HG02571 (cell line): ENCODE results near the gene TRAF3IP3.
A peak's percentile ranks its signal among the peaks of the same experiment; 100 is the strongest.

Source experiments
- ATAC-seq: cut with Tn5 transposase; IDR thresholded peaks from one replicate; pipeline ENCODE4 v1.9.1; 2021; ENCODE audit warnings: mild to moderate bottlenecking, moderate library complexity; ENCODE audit not compliant: unreplicated experiment

Gene TRAF3IP3

DNA sequence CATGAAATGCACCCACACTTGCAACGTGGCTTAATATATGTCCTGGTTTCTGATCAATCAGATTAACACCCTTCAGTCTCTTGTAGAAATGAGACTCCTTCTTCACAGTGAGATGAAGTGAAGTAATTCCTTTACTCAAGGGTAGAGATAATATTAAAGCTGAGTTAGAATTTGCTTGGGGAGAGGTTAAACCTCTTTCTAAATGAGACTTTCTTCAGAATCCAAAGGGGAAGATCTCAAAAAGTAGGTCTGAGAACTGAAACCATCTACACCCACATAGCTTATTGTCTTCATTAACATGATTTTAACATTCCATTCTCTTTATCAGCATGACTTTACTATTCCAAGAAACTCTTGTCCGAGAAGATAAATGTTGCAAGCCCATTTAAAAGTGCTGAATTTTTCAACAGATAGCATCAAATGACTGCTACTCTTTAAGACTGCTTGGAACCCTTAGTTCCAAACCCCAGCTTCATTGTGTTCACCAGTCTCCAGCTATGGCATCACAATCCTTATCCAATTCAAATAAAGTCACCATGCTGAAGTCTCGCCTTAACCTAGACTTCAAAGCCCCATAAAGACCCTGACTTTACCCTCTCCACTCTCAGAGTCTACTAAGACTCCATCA lies 19.2 kb upstream of the TRAF3IP3 start:
- no peak for ATAC-seq

- ATAC-seq: no peak
These were observed 18.7 kb upstream of the TRAF3IP3 start for GRCh38 chr1:209737118-209737505.

DNA sequence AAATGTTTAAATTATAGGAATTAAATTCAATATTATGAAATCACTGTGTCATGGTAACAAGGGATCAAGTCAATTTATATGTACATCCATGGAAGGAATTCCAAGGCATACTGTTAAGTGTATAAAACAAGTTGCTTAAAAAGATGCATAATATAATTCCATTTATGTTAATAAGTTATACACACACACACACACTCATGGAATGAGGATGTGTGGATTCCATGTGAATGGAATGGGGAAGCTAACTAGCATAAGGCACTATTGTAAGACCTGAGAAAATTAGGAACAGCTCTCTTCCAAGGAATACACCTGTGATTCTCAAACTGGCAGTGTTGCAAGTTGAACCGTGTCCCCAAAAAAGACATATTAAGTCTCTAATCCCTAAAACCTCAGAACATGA lies 17.6 kb upstream of the TRAF3IP3 start:
- no peak for ATAC-seq

DNA sequence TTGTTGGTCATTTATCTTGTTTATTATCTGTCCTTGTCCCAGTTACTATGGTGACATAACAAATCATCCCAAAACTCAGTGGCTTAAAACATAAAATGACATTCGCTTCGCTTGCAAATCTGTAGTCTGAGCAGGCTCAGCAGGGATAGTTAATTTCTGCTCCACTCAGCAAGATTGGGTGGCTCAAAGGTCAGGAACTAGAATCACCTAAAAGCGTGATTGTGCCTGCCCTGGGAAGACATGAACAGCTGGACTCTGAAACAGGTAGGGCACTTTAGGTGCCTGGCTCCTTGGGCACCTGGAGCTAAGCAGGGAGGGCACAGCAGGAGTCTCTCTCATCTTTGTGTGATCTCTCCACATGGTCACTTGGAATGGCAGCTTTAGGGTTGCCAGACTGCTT lies 14.7 kb upstream of the TRAF3IP3 start:
- ATAC-seq: no peak

DNA sequence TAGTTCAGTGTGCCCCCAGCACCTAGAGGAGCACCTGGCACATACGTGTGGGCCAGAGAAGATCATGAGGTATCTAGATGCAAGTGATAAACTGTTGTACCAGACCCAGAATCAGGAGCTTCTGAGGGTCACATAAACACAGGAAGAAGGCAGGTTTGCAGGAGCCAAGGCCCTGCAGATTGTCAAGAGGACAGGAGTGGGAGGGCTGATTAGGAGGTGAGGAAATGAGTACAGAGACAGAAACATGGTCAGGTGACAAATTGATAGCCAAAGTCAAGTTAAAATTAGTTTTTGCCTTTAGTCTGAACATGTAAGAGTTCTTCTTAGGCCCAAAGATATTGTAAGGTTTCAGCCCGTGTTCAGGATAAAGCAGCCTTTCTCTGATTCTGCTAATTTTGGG lies 14.0 kb upstream of the TRAF3IP3 start:
- ATAC-seq: no peak

- no peak for ATAC-seq
These were observed 13.3 kb upstream of the TRAF3IP3 start for GRCh38 chr1:209742409-209743144.

DNA sequence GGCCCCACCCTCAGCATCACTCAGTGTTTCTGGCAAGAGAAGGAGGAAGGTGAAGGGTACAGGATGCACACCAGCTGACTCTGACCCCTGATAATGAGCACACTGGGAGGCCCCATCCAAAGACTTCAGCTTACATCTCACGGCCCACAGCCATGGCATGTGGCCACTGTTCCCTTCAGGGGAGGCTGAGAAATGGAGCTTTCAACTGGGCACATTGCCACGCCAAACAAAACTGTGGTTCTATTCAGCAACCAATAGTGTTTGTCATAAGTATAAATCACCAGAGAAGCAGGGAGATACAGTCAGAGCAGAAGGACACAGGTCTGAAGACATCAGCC lies 12.7 kb upstream of the TRAF3IP3 start:
- ATAC-seq: no peak

DNA sequence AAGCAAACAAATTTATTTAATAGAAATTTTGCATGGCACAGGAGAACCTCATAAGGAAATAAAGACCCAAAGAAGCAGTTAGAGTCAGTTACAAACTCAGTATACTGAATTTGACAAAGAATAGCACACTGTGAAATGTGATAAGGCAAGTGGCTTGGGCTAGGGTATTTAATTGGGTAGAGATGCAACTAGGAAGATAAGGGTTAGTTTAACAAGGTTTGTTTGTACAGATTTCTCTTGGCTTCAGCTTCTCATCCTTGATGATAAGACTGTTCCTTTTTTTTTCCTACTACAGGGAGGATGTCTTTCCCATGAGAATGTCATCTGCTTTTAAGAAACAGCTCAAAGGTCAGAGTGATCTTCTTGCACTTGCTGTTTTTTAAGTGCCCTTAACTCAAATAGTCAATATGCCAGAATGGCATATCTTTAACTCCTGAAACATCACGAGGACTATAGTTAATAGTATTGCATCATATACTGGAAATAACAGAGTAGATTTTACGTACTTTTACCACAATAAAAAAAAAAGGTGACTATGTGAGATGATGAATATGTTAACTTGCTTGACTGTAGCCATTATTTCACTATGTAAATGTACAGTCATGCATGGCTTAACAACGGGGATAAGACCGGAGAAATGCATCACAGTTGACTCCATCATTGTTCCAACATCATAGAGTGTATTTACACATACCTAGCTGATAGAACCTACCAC lies 9.2 kb upstream of the TRAF3IP3 start:
- ATAC-seq: no peak

DNA sequence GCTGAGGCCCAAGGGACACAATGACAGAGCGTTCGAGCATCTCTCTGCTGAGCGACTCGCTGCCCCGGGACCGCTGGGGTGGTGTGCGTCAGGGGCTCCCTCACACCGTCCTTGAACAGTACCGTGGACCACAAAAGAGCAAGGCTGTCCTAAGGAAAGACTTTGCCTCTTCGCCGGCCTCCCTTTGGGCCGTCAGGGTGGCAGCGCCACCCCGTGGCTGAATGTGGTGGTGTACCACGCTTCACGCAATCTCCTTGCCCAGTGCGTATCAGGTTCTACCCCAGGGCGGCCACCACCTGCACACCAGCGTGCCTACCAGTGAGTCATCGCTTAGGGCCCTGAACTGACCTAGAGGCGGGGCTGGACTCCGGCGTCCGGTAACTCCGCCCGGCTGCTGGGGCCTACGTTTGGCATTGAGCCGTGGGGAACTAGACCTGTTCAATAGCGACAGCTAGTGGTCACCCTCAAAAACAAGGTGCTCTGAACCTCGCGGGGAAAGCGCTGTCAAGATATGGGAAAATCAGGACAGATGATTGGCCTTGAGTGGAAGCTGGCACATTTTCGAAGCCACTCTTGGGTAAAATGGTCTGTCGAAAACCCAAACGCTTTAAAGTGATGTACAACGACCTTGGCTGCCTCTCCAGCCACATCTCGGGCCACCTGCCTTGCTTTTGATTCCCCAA lies 8.1 kb upstream of the TRAF3IP3 start:
- ATAC-seq: peak; percentile 84

DNA sequence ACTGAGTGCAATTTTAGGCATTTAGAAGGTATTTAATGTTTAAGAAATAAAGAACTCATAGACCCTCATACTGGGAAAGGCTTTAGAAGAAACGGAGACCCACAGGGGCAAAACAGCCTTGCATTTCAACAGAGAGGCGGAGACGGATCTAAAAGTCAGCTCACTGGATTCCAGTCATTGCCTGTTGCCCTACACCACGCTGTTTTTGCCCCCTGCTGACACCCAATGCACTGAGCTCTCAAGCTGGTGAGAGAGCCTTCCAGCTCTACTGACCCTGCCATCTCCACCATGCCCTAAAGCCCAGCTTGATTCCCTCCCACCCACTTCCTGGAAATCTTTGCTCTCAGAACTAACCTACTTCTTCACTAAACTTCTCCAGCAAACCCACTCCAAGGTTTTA lies 7.2 kb upstream of the TRAF3IP3 start:
- no peak for ATAC-seq

GRCh38 chr1:209749205-209749604 lies 6.6 kb upstream of the TRAF3IP3 start:
- no peak for ATAC-seq

DNA sequence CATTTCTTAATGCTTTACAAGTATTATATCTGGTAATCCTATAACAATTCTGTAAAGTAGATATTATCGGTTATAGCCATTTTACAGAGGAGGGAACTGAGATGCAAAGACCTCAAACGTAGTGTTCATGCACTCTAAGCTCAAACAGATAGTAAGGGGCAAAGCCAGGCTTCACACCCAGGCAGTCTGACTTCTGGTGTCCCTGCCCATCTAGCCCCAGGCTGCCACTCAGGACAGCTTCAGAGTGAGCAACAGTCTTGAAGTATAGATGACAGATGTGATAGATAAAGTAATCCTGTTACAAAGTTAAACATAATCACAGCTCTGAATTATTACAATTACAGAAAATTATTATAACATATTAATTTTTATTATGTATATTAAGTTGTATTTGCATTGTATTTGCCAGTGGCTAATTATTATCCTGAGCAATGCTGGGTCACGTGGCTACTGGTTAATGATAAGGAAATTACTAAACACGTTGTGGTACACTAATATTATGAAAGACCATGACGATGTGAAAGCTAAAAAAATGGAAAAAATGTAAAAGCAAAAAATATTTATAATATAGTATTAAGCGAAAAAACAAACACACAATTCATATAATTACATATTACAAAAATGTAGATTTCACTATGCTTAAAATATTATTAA lies 6.1 kb upstream of the TRAF3IP3 start:
- ATAC-seq: no peak

DNA sequence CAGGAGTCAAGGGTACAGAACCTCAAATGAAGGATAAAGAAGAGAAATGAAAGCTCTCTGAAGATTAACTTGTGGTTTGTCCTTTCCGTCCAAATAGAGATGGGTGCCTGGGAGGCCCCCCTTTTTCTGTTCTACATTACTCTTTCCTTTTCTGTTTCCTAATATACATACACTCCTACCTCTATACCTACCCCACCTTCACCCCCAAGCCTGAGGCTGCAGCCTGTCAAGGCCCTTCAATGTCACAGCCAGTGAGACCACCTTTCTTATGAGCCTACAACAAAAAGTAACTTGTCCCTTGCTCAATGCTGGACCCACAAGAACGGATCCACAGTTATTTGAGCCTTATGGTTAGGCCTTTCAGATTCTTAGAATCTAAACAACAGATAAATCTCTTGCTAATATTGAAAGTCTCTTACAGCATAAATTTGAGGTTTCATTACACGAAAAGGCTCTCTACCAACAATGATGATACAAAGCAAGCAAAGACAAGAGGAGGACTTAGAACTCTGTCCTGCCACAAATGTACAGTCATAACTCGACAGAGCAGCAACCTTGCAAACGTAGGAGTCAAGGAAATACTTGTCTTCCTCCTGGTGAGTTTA lies 4.1 kb upstream of the TRAF3IP3 start:
- peak; percentile 40 for ATAC-seq

DNA sequence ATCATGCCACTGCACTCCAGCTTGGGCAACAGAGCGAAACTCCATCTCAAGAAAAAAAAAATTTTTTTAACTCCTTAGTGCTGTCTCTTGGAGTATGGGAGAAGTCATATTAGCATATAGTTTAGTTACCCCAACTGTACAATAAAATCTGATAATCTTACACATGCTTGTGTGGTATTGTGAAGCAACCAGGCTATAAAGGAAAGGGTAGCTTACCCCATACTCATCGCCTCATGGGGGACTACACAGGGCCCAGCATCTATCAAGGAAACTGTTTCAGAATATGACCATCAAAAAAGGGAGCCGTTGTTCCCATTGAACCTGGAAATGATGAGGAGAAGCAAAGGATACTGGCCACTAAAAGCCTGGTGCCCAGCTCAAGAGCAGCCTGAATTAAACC lies 3.0 kb upstream of the TRAF3IP3 start:
- ATAC-seq: no peak

DNA sequence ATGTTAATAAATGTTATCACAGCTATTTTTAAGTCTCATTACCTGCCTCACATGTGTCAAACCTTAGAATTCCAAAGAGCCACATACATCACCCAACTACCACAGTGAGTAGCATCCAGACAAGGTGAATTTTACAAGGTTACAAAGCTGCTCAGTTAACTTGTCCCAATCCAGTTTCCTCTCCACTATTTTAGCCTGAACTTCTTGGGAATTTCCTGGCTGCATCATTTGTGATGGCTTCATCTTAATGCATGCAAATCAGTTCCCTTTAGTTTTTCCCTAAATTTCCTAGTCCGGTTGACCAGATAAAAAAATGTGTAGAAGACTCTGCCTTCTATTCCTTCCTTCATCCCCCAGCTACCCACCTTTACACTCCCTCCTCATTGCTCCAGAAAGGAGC lies 597 bp upstream of the TRAF3IP3 start:
- ATAC-seq: no peak

DNA sequence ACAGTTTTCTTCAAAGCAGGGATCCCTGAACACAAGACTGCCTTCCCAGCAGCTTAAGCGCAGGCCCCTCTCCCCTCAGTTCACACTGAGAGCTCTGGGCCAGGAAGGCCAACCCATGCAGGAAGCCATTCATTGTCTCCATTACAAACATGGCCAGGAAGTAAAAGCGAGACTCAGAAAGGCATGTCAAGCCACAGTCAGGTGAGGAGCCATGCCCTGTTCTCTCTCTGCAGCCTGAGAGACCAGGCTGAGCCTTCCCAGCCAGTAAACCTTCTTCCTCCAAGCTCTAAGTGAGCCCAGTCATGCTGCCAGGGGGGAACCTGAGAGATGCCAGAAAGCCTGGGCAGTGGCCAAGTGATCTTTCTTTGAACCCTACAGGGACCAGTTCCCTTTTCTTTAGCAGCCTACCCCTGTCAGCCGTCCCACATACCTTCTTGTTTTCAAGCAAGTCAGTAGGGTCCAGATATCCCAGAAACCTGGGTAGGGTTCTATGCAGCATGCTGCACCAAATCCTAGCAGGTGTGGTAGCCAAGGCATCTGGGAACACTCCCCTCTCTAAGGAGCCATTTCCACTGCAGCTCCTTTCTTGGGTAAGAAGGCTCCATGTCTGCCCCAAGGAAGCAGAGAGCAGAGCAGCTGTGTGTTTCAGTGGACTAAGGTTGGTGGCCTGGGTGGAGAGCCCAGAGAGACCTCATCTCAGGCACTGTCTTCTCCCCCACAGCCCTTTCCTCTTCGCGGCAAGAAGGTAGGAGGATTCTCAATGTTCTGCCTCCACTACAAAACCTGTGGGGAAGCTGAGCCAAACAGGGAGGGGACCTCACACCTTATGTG lies 977 bp downstream of the TRAF3IP3 start:
- ATAC-seq: peak; percentile 32

GRCh38 chr1:209758400-209758799 lies 2.5 kb downstream of the TRAF3IP3 start:
- no peak for ATAC-seq

GRCh38 chr1:209759829-209760359 lies 4.0 kb downstream of the TRAF3IP3 start:
- no peak for ATAC-seq

DNA sequence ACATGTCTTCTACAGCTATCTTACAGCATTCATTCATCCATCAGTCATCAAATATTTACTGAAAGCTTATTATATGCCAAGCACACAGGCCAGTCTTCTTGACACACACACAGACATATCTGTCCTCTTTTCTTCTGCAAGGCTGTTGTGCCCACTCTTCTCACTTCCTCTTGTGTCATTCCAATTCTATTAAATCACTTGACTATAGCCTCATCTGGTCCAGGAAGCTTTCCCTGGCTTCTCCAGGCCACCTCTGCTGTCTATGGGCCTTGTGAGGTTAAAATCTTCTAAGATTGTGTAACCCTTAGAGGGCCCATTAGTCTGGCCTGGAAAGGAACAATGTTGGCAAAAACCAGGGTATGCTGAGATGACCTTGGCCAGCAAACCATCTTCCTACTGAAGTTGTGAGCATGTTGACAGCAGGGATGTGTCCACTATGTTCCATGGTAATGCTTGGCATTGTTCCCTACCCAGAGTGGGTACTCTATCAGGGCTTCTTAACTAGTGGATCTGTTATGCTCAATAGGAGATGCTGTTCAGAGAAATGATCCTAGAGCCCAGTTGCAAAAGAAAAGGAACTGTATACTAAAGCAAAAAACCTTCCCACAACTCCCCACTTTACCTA lies 5.3 kb downstream of the TRAF3IP3 start:
- no peak for ATAC-seq
